GM13977 (cell line): ENCODE measurements around the gene VIP.

Experiments
- DNase-seq: peaks from one replicate; pipeline ENCODE4 v3.0.0; 2012; ENCODE audit warnings: low spot score
- CTCF ChIP-seq: IDR thresholded peaks from 2 replicates; pipeline ENCODE4 v1.5.1; 2012; ENCODE audit warnings: mild to moderate bottlenecking, control low read depth; ENCODE audit not compliant: insufficient read depth; ENCODE audit errors: extremely low read depth, missing control alignments
- in situ Hi-C: fragments of 300-500 bp; cut with MboI; formaldehyde crosslinking; loops from one replicate; pipeline ENCODE4 v1.12.0; 2022; ENCODE audit warnings: low sequenced_read_pairs, low pct_unique_long_range_greater_than_20kb, mixed read lengths, inconsistent platforms; ENCODE audit not compliant: unreplicated experiment

The VIP gene

GRCh38 chr6:152721956-152722355 lies 28.6 kb upstream of the VIP start:
- no peak for DNase-seq
- in situ Hi-C loops = no loop called here

GRCh38 chr6:152723398-152723797 lies 27.2 kb upstream of the VIP start:
- no peak for DNase-seq
- in situ Hi-C loops = no loop called here
- no peak for TF ChIP-seq CTCF

More at GRCh38 chr6:152721956-152722355, 28.6 kb upstream of the VIP start:
- TF ChIP-seq CTCF = no peak

GRCh38 chr6:152726313-152726712 lies 24.3 kb upstream of the VIP start:
- TF ChIP-seq CTCF = no peak
- DNase-seq = no peak
- in situ Hi-C loops = no loop called here

GRCh38 chr6:152727507-152727906 lies 23.1 kb upstream of the VIP start:
- TF ChIP-seq CTCF = no peak
- DNase-seq = no peak
- in situ Hi-C loops = no loop called here

- no peak for TF ChIP-seq CTCF
- DNase-seq = no peak
- in situ Hi-C loops = no loop called here
Observed at GRCh38 chr6:152734630-152735029, 16.0 kb upstream of the VIP start.

GRCh38 chr6:152736687-152737273 lies 13.8 kb upstream of the VIP start:
- TF ChIP-seq CTCF = no peak
- no peak for DNase-seq
- in situ Hi-C loops = no loop called here

GRCh38 chr6:152745509-152746171 lies 5.0 kb upstream of the VIP start:
- DNase-seq = no peak
- TF ChIP-seq CTCF = no peak
- in situ Hi-C loops = no loop called here
